Parathyroid adenoma (tissue), 2 donors: ENCODE data around the gene VSTM4.

Experiments
- H2AFZ ChIP-seq: fragments of 300-600 bp; sonication (generic); one replicate; pipeline ENCODE4 v1.7.0; 2017; ENCODE audit warnings: antibody characterized with exemption, mild to moderate bottlenecking
- H3K27ac ChIP-seq: fragments of 300-600 bp; sonication (generic); one replicate; pipeline ENCODE4 v1.7.0; 2017
- H3K27me3 ChIP-seq: fragments of 300-600 bp; sonication (generic); one replicate; pipeline ENCODE4 v1.7.0; 2017; ENCODE audit warnings: low read length; ENCODE audit not compliant: control insufficient read depth, insufficient read depth
- H3K36me3 ChIP-seq: fragments of 300-600 bp; sonication (generic); one replicate; pipeline ENCODE4 v1.7.0; 2017; ENCODE audit warnings: low read length; ENCODE audit not compliant: control insufficient read depth, insufficient read depth
- H3K4me1 ChIP-seq: fragments of 300-600 bp; sonication (generic); one replicate; pipeline ENCODE4 v1.7.0; 2017; ENCODE audit warnings: control low read depth
- H3K4me2 ChIP-seq: fragments of 300-600 bp; sonication (generic); one replicate; pipeline ENCODE4 v1.7.0; 2017; ENCODE audit warnings: low read length
- H3K4me3 ChIP-seq: fragments of 300-600 bp; sonication (generic); one replicate; pipeline ENCODE4 v1.7.0; 2017; ENCODE audit warnings: low read depth, low read length
- H3K79me2 ChIP-seq: fragments of 300-600 bp; sonication (generic); one replicate; pipeline ENCODE4 v1.7.0; 2017; ENCODE audit warnings: control low read depth
- H3K9ac ChIP-seq: fragments of 300-600 bp; sonication (generic); one replicate; pipeline ENCODE4 v1.7.0; 2017; ENCODE audit warnings: mild to moderate bottlenecking
- H3K9me3 ChIP-seq: fragments of 300-600 bp; sonication (generic); one replicate; pipeline ENCODE4 v1.7.0; 2017; ENCODE audit warnings: low read length; ENCODE audit not compliant: control insufficient read depth
- CTCF ChIP-seq: fragments of 300-600 bp; sonication (generic); IDR thresholded peaks from one replicate; pipeline ENCODE4 v1.7.0; 2017; ENCODE audit warnings: antibody characterized with exemption, mild to moderate bottlenecking
- donor health status: primary hyperparathyroidism.

VSTM4 gene

GRCh38 chr10:49074836-49075682 is 40.3 kb downstream of the VSTM4 start:
- Histone ChIP-seq H3K36me3 (no peaks in the 10 kb centered on the region), H3K4me3 (no peak overlapping the region), H3K27ac (no peak overlapping the region), H3K4me1 (peaks cover 10% of the 10 kb centered on the region), H3K79me2 (peaks cover 20% of the 10 kb centered on the region), H3K4me2 (no peak overlapping the region), H3K9ac (no peak overlapping the region), H3K9me3 (no peaks in the 10 kb centered on the region), H2AFZ (no peak overlapping the region), H3K27me3 (no peaks in the 10 kb centered on the region)
- TF ChIP-seq CTCF = no peak

DNA sequence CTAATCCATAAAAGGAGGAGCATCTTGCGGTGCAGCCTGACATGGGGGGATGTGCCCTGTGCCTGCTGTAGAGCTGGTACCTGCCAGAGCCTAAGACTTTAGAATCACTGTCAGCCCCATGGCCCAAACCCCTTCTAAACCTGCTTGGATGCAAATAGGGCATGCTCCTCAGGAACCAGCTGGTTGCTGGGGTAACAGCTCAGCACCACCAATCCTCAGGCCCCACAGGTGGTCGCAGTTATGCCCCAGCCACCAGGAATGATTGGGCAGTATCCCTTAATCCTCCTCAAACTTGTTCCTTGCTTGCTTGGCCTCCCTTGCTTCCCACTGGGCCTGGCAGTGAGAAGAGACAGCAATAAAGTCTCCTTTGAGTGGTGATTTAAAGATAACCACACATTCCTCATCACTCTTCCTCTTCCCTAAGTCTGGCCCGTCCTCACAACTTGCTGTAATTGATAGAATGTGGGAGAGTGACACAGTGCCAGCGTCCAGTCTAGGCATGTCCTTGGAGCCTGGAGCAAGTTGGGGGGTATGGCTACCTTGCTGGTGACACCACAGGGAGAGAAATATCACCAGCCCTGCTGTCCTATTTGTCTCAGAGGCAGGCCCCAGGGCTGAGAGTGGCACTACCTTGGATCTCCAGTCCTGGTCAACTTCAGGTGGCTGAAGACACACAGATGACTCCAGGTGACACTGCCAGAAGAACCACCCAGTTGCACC is 43.0 kb downstream of the VSTM4 start:
- H3K4me2 ChIP-seq = no peak overlapping the region
- H3K27ac ChIP-seq = no peak overlapping the region
- H3K79me2 ChIP-seq = peaks cover 15% of the 10 kb centered on the region
- no peaks in the 10 kb centered on the region for H3K27me3 ChIP-seq
- H3K4me1 ChIP-seq = peaks cover 10% of the 10 kb centered on the region
- no peaks in the 10 kb centered on the region for H3K36me3 ChIP-seq
- no peak overlapping the region for H3K9ac ChIP-seq
- H3K4me3 ChIP-seq = no peak overlapping the region
- H3K9me3 ChIP-seq = no peaks in the 10 kb centered on the region
- no peak overlapping the region for H2AFZ ChIP-seq
- no peak for TF ChIP-seq CTCF

GRCh38 chr10:49071160-49071761 is 44.1 kb downstream of the VSTM4 start:
- H3K36me3 ChIP-seq = no peaks in the 10 kb centered on the region
- no peak for TF ChIP-seq CTCF

DNA sequence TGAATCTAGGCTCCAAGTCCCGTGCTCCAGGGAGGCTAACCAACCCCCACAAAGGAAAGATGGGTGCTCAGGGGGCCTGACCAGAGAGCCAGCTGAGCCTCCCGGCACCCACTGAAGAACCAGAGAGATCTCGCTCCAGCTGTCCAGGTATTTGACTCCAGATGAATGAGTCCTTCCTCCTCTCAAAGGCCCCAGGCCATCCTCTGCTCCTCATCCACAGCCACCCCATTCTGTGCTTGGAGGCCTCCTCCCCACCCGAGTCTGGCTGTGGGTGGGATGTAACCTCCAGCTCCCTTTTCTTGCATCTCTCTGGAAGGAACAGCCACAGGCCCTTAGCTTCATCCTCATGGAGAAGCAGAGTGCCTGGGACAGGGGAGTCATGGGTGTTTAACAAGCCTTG is 44.6 kb downstream of the VSTM4 start:
- Histone ChIP-seq H3K9ac (no peak overlapping the region), H2AFZ (no peak overlapping the region), H3K27me3 (no peaks in the 10 kb centered on the region), H3K4me1 (peaks cover 10% of the 10 kb centered on the region), H3K4me3 (no peak overlapping the region), H3K4me2 (no peak overlapping the region), H3K9me3 (no peaks in the 10 kb centered on the region), H3K36me3 (no peaks in the 10 kb centered on the region), H3K27ac (no peak overlapping the region), H3K79me2 (peaks cover 8% of the 10 kb centered on the region)
- TF ChIP-seq CTCF = no peak

More at GRCh38 chr10:49071160-49071761, 44.1 kb downstream of the VSTM4 start:
- H3K27me3 ChIP-seq = no peaks in the 10 kb centered on the region
- H2AFZ ChIP-seq = no peak overlapping the region
- H3K4me2 ChIP-seq = no peak overlapping the region
- peaks cover 10% of the 10 kb centered on the region for H3K4me1 ChIP-seq
- H3K9ac ChIP-seq = no peak overlapping the region
- no peak overlapping the region for H3K4me3 ChIP-seq
- H3K79me2 ChIP-seq = peaks cover 8% of the 10 kb centered on the region
- H3K9me3 ChIP-seq = no peaks in the 10 kb centered on the region
- no peak overlapping the region for H3K27ac ChIP-seq
